Endodermal cell (in vitro differentiated cells): ENCODE measurements around the gene ADAM20. TPM values are rescaled to one million over a fixed set of nuclear protein-coding genes. Genes with fewer than 3 reads are reported as not detected.

Experiments
- DNase-seq: peaks from one replicate; pipeline ENCODE4 v3.0.0-alpha.2; 2017
- H3K27ac ChIP-seq: 2 replicates; pipeline ENCODE4 v1.5.1; 2013; ENCODE audit warnings: mild to moderate bottlenecking, low read depth, low read length, moderate library complexity
- H3K27me3 ChIP-seq: 2 replicates; pipeline ENCODE4 v1.6.1; 2013; ENCODE audit warnings: mild to moderate bottlenecking, low read length, moderate library complexity; ENCODE audit not compliant: insufficient read depth, control insufficient read depth, poor library complexity, severe bottlenecking
- H3K36me3 ChIP-seq: 2 replicates; pipeline ENCODE4 v1.7.0; 2013; ENCODE audit warnings: mild to moderate bottlenecking, low read length, moderate library complexity; ENCODE audit not compliant: control insufficient read depth, insufficient read depth
- H3K4me1 ChIP-seq: one replicate; pipeline ENCODE4 v1.7.0; 2013; ENCODE audit warnings: low read length; ENCODE audit not compliant: control insufficient read depth, insufficient read depth
- H3K4me3 ChIP-seq: 2 replicates; pipeline ENCODE4 v1.5.1; 2013; ENCODE audit warnings: mild to moderate bottlenecking, low read length, moderate library complexity
- H3K9ac ChIP-seq: 2 replicates; pipeline ENCODE4 v1.6.1; 2013; ENCODE audit warnings: mild to moderate bottlenecking, low read length, moderate library complexity; ENCODE audit not compliant: poor library complexity, severe bottlenecking; ENCODE audit errors: extremely low read depth
- H3K9me3 ChIP-seq: 2 replicates; pipeline ENCODE4 v1.6.1; 2013; ENCODE audit warnings: mild to moderate bottlenecking, low read length, moderate library complexity; ENCODE audit not compliant: control insufficient read depth
- H3K27ac Mint-ChIP-seq: 2 replicates; pipeline ENCODE4 v1.8.0; 2020; ENCODE audit warnings: mixed read lengths
- H3K27me3 Mint-ChIP-seq: 2 replicates; pipeline ENCODE4 v1.8.0; 2021; ENCODE audit warnings: mild to moderate bottlenecking, mixed read lengths; ENCODE audit not compliant: insufficient read depth
- H3K36me3 Mint-ChIP-seq: 2 replicates; pipeline ENCODE4 v1.8.0; 2020; ENCODE audit warnings: low read depth, mixed read lengths
- H3K4me1 Mint-ChIP-seq: 2 replicates; pipeline ENCODE4 v1.8.0; 2020; ENCODE audit warnings: mixed read lengths
- H3K4me3 Mint-ChIP-seq: 2 replicates; pipeline ENCODE4 v1.8.0; 2020; ENCODE audit warnings: mild to moderate bottlenecking, moderate library complexity, mixed read lengths
- H3K9me3 Mint-ChIP-seq: 2 replicates; pipeline ENCODE4 v1.8.0; 2020; ENCODE audit warnings: mild to moderate bottlenecking, mixed read lengths
- CTCF ChIP-seq: fragments of 200-600 bp; sonication (generic); conservative IDR thresholded peaks from 2 replicates; pipeline ENCODE4 v1.5.0; 2021; ENCODE audit warnings: antibody characterized with exemption, mild to moderate bottlenecking
- WGBS, 2 experiments: methylation state at CpG; one replicate each; pipeline versions ENCODE4 v1.1.5 to v1.1.7; 2013; ENCODE audit warnings: missing lambda C conversion rate in 2 of 2, mixed read lengths in 1 of 2; ENCODE audit not compliant: insufficient coverage in 1 of 2, insufficient read length in 1 of 2; 5-methylcytosine and 5-hydroxymethylcytosine counted together
- long read RNA-seq, 4 experiments: library from polyadenylated mRNA in 2 of 4; library from RNA in 1 of 4; library from capped mRNA in 1 of 4; stranded (forward) in 3 of 4; unstranded in 1 of 4; transcript quantifications; one replicate each; pipeline ENCODE4 v2.0.0, GENCODE V29; 2020 to 2021; ENCODE audit warnings: inconsistent platforms in 1 of 4
- polyA plus RNA-seq, 2 experiments: library from polyadenylated mRNA; stranded (reverse); fragments of 50-300 nt; gene quantifications; one replicate each; pipeline ENCODE4 v1.2.3, GENCODE V29; 2013
- total RNA-seq, 2 donors: library from RNA; stranded (reverse); fragmentation: NEBNext Ultra II Directional in 1 of 2; extraction: Animal tissue kit (Norgen Biotek cat#: 25700) in 1 of 2; gene quantifications; 2 replicates in 1 of 2; 3 replicates in 1 of 2; pipeline ENCODE4 v1.2.1, GENCODE V29; 2021

The ADAM20 gene
- 1 to 10 TPM; 1.6 to 1.7 TPM for total RNA-seq
- polyA plus RNA-seq (2013, experiment 1 of 2): 0.14 TPM
- 0.17 TPM for polyA plus RNA-seq (2013, experiment 2 of 2)
- long read RNA-seq, experiment 1: 0 reads
- long read RNA-seq, experiment 2: 0 reads
- long read RNA-seq, experiment 3: 0 reads
- long read RNA-seq, experiment 4: 0 reads

GRCh38 chr14:70534904-70535303 is at the start of gene ADAM20:
Gene ADAM20, minus strand, starts transcription at chr14:70535004. Its CDS starts 10,247 bp downstream, at chr14:70524757.
- no peaks in the 10 kb centered on the region for H3K27me3 Mint-ChIP-seq

GRCh38 chr14:70576891-70577290 is 42.1 kb upstream of the ADAM20 start:
- Mint-ChIP-seq H3K27ac (no peak overlapping the region), H3K27me3 (no peaks in the 10 kb centered on the region)
- no peak overlapping the region for H3K27ac ChIP-seq

More at GRCh38 chr14:70534904-70535303, at the start of gene ADAM20:
- Histone ChIP-seq H3K9ac (no peak within 1 kb of the TSS), H3K27ac (no peak within 1 kb of the TSS), H3K4me1 (no peaks in the 10 kb centered on the region), H3K36me3 (peaks cover 6% of the 10 kb centered on the region), H3K27me3 (no peaks in the 10 kb centered on the region), H3K4me3 (no peak within 1 kb of the TSS), H3K9me3 (peaks cover 31% of the 10 kb centered on the region)
- Mint-ChIP-seq H3K4me1 (no peaks in the 10 kb centered on the region), H3K9me3 (peaks cover 57% of the 10 kb centered on the region), H3K36me3 (peaks cover 54% of the 10 kb centered on the region), H3K27ac (no peak within 1 kb of the TSS), H3K4me3 (no peak within 1 kb of the TSS)
- DNase-seq: no peak
- TF ChIP-seq CTCF: no peak

GRCh38 chr14:70573050-70573449 is 38.2 kb upstream of the ADAM20 start:
- Histone ChIP-seq H3K27me3 (no peaks in the 10 kb centered on the region), H3K4me3 (no peak overlapping the region), H3K9me3 (peaks cover 11% of the 10 kb centered on the region), H3K36me3 (peaks cover 29% of the 10 kb centered on the region), H3K27ac (no peak overlapping the region), H3K4me1 (no peaks in the 10 kb centered on the region), H3K9ac (no peak overlapping the region)
- H3K27me3 Mint-ChIP-seq: no peaks in the 10 kb centered on the region
- peaks cover 16% of the 10 kb centered on the region for H3K4me1 Mint-ChIP-seq
- no peak overlapping the region for H3K4me3 Mint-ChIP-seq
- peaks cover 47% of the 10 kb centered on the region for H3K36me3 Mint-ChIP-seq
- DNase-seq: no peak
- no peaks in the 10 kb centered on the region for H3K9me3 Mint-ChIP-seq
- no peak overlapping the region for H3K27ac Mint-ChIP-seq
- TF ChIP-seq CTCF: no peak
- 100% methylated on average over 1 of the region's 1 CpG; no CpG with 5 or more reads in 1 of the 2 experiments for WGBS, 2 experiments

More at GRCh38 chr14:70576891-70577290, 42.1 kb upstream of the ADAM20 start:
- DNase-seq: no peak
- no peaks in the 10 kb centered on the region for H3K27me3 ChIP-seq
- no peak overlapping the region for H3K9ac ChIP-seq
- H3K4me3 Mint-ChIP-seq: no peak overlapping the region
- H3K4me3 ChIP-seq: no peak overlapping the region
- H3K9me3 Mint-ChIP-seq: no peaks in the 10 kb centered on the region
- H3K36me3 ChIP-seq: peaks cover 58% of the 10 kb centered on the region
- WGBS, 2 experiments: 100% methylated on average over 2 of the region's 2 CpGs; no CpG with 5 or more reads in 1 of the 2 experiments
- peaks cover 67% of the 10 kb centered on the region for H3K36me3 Mint-ChIP-seq
- TF ChIP-seq CTCF: no peak
- H3K9me3 ChIP-seq: peaks cover 8% of the 10 kb centered on the region
- H3K4me1 ChIP-seq: no peaks in the 10 kb centered on the region
- H3K4me1 Mint-ChIP-seq: no peaks in the 10 kb centered on the region
